Mesendoderm (in vitro differentiated cells): ENCODE measurements around the gene GET3.

Experiments
- DNase-seq: peaks from one replicate; pipeline ENCODE4 v3.0.0; 2013
- H2AK5ac ChIP-seq: 2 replicates; pipeline ENCODE4 v1.6.1; 2013; ENCODE audit warnings: low read length, inconsistent platforms
- H2BK120ac ChIP-seq: 2 replicates; pipeline ENCODE4 v1.6.1; 2013; ENCODE audit warnings: low read depth, mild to moderate bottlenecking, low read length, moderate library complexity, mixed read lengths
- H2BK15ac ChIP-seq: replicated peaks from 2 replicates; pipeline ENCODE4 v1.6.1; 2013; ENCODE audit warnings: low read depth, mild to moderate bottlenecking, moderate library complexity
- H2BK5ac ChIP-seq: 2 replicates; pipeline ENCODE4 v1.6.1; 2013; ENCODE audit warnings: low read length, inconsistent platforms
- H3K18ac ChIP-seq: 2 replicates; pipeline ENCODE4 v1.6.1; 2013; ENCODE audit warnings: mild to moderate bottlenecking, low read length, mixed read lengths
- H3K23ac ChIP-seq: one replicate; pipeline ENCODE4 v1.6.1; 2013; ENCODE audit warnings: low read length
- H3K27ac ChIP-seq: 2 replicates; pipeline ENCODE4 v1.5.1; 2013; ENCODE audit warnings: low read depth, mild to moderate bottlenecking, inconsistent platforms, low read length, moderate library complexity
- H3K27me3 ChIP-seq: 2 replicates; pipeline ENCODE4 v1.6.1; 2013; ENCODE audit warnings: low read length, control low read depth, mild to moderate bottlenecking, inconsistent platforms; ENCODE audit not compliant: insufficient read depth, poor library complexity
- H3K36me3 ChIP-seq: 2 replicates; pipeline ENCODE4 v1.6.1; 2013; ENCODE audit warnings: low read length, inconsistent platforms; ENCODE audit not compliant: control insufficient read depth, insufficient read depth
- H3K4ac ChIP-seq: one replicate; pipeline ENCODE4 v1.6.1; 2013; ENCODE audit warnings: low read depth, mild to moderate bottlenecking, low read length, moderate library complexity
- H3K4me1 ChIP-seq: 2 replicates; pipeline ENCODE4 v1.6.1; 2013; ENCODE audit warnings: low read depth, low read length, inconsistent platforms; ENCODE audit not compliant: control insufficient read depth
- H3K4me2 ChIP-seq: 2 replicates; pipeline ENCODE4 v1.6.1; 2013; ENCODE audit warnings: low read length
- H3K4me3 ChIP-seq: 2 replicates; pipeline ENCODE4 v1.5.1; 2013; ENCODE audit warnings: mild to moderate bottlenecking, low read length
- H3K56ac ChIP-seq: one replicate; pipeline ENCODE4 v1.6.1; 2013; ENCODE audit warnings: low read length
- H3K79me1 ChIP-seq: 2 replicates; pipeline ENCODE4 v1.6.1; 2013; ENCODE audit warnings: low read length, inconsistent platforms
- H3K79me2 ChIP-seq: 2 replicates; pipeline ENCODE4 v1.6.1; 2013; ENCODE audit warnings: mild to moderate bottlenecking, low read length; ENCODE audit not compliant: control insufficient read depth, insufficient read depth
- H3K9ac ChIP-seq: 2 replicates; pipeline ENCODE4 v1.6.1; 2013; ENCODE audit warnings: low read length, inconsistent platforms
- H4K5ac ChIP-seq: one replicate; pipeline ENCODE4 v1.6.1; 2013; ENCODE audit warnings: low read length
- H4K8ac ChIP-seq: one replicate; pipeline ENCODE4 v1.6.1; 2013; ENCODE audit warnings: low read depth, mild to moderate bottlenecking, control low read depth, low read length, moderate library complexity
- WGBS: extraction: QIAGEN DNeasy Blood & Tissue Kit; methylation state at CpG from one replicate; pipeline ENCODE4 v1.1.7; 2013; ENCODE audit warnings: low lambda C conversion rate, missing lambda C conversion rate; ENCODE audit not compliant: insufficient coverage; ENCODE audit errors: extremely low coverage; 5-methylcytosine and 5-hydroxymethylcytosine counted together

The GET3 gene

GRCh38 chr19:12730064-12730463 is 7.2 kb upstream of the GET3 start:
- Histone ChIP-seq H2BK15ac (no peak overlapping the region), H3K56ac (no peak overlapping the region), H3K27ac (no peak overlapping the region), H2AK5ac (no peak overlapping the region), H4K8ac (no peak overlapping the region), H3K79me2 (peaks cover 36% of the 10 kb centered on the region), H2BK120ac (no peak overlapping the region), H3K36me3 (peaks cover 14% of the 10 kb centered on the region), H4K5ac (no peak overlapping the region), H3K4me2 (no peak overlapping the region), H3K9ac (no peak overlapping the region), H3K18ac (no peak overlapping the region), H3K79me1 (peaks cover 18% of the 10 kb centered on the region), H3K23ac (no peak overlapping the region), H3K4me1 (peaks cover 5% of the 10 kb centered on the region), H2BK5ac (no peak overlapping the region), H3K4ac (no peak overlapping the region), H3K27me3 (no peaks in the 10 kb centered on the region), H3K4me3 (no peak overlapping the region)
- no peak for DNase-seq
- WGBS, result no CpG with 5 or more reads among the region's 3 CpGs

- no peak overlapping the region for H2AK5ac ChIP-seq
- DNase-seq, result no peak
- no peak overlapping the region for H4K8ac ChIP-seq
- peaks cover 18% of the 10 kb centered on the region for H3K79me1 ChIP-seq
- peaks cover 5% of the 10 kb centered on the region for H3K4me1 ChIP-seq
- H3K4ac ChIP-seq, result no peak overlapping the region
- no peaks in the 10 kb centered on the region for H3K27me3 ChIP-seq
- no peak overlapping the region for H2BK120ac ChIP-seq
- H3K36me3 ChIP-seq, result peaks cover 14% of the 10 kb centered on the region
- H3K27ac ChIP-seq, result no peak overlapping the region
- WGBS, result no CpG with 5 or more reads among the region's 24 CpGs
- no peak overlapping the region for H3K4me3 ChIP-seq
- H3K4me2 ChIP-seq, result no peak overlapping the region
- H3K23ac ChIP-seq, result no peak overlapping the region
- H3K18ac ChIP-seq, result no peak overlapping the region
- H3K56ac ChIP-seq, result no peak overlapping the region
- H3K79me2 ChIP-seq, result peaks cover 36% of the 10 kb centered on the region
- H4K5ac ChIP-seq, result no peak overlapping the region
- no peak overlapping the region for H2BK15ac ChIP-seq
- H3K9ac ChIP-seq, result peak overlapping the region; percentile 19
- H2BK5ac ChIP-seq, result no peak overlapping the region
Observed at GRCh38 chr19:12731337-12731736, 6.0 kb upstream of the GET3 start.

GRCh38 chr19:12733369-12734214 is 3.7 kb upstream of the GET3 start:
- Histone ChIP-seq H4K5ac (no peak overlapping the region), H2BK15ac (no peak overlapping the region), H3K27me3 (no peaks in the 10 kb centered on the region), H3K9ac (peak overlapping the region; percentile 100), H4K8ac (no peak overlapping the region), H3K23ac (peak overlapping the region; percentile 83), H3K36me3 (peaks cover 14% of the 10 kb centered on the region), H3K4me1 (peaks cover 5% of the 10 kb centered on the region), H3K4me3 (peak overlapping the region; percentile 100), H3K4ac (peak overlapping the region; percentile 97), H3K27ac (peak overlapping the region; percentile 68), H2BK5ac (no peak overlapping the region), H3K79me1 (peaks cover 28% of the 10 kb centered on the region), H2AK5ac (peak overlapping the region; percentile 8), H3K18ac (peak overlapping the region; percentile 68), H3K79me2 (peaks cover 48% of the 10 kb centered on the region), H2BK120ac (no peak overlapping the region), H3K4me2 (peak overlapping the region; percentile 100), H3K56ac (peak overlapping the region; percentile 99)
- WGBS, result no CpG with 5 or more reads among the region's 15 CpGs
- peak; percentile 63 for DNase-seq

GRCh38 chr19:12737835-12738351 is 596 bp downstream of the GET3 start:
- Histone ChIP-seq H3K79me1 (peaks cover 15% of the 10 kb centered on the region), H3K4ac (peak overlapping the region; percentile 28), H3K4me3 (peak overlapping the region; percentile 96), H3K4me2 (peak overlapping the region; percentile 100), H3K27ac (no peak overlapping the region), H3K23ac (no peak overlapping the region), H2BK5ac (no peak overlapping the region), H3K56ac (peak overlapping the region; percentile 99), H2BK15ac (no peak overlapping the region), H3K27me3 (no peaks in the 10 kb centered on the region), H4K5ac (no peak overlapping the region), H2BK120ac (no peak overlapping the region), H2AK5ac (peak overlapping the region; percentile 65), H3K36me3 (no peaks in the 10 kb centered on the region), H3K79me2 (peaks cover 29% of the 10 kb centered on the region), H3K4me1 (peaks cover 3% of the 10 kb centered on the region), H3K18ac (no peak overlapping the region), H3K9ac (peak overlapping the region; percentile 96), H4K8ac (no peak overlapping the region)
- WGBS, result no CpG with 5 or more reads among the region's 13 CpGs
- no peak for DNase-seq

GRCh38 chr19:12745166-12745897 is 8.0 kb downstream of the GET3 start:
- Histone ChIP-seq H2BK120ac (no peak overlapping the region), H3K27ac (no peak overlapping the region), H3K56ac (no peak overlapping the region), H2AK5ac (no peak overlapping the region), H3K4me3 (no peak overlapping the region), H3K18ac (no peak overlapping the region), H4K8ac (no peak overlapping the region), H4K5ac (no peak overlapping the region), H2BK15ac (no peak overlapping the region), H3K79me2 (no peaks in the 10 kb centered on the region), H3K36me3 (peaks cover 7% of the 10 kb centered on the region), H3K4me2 (no peak overlapping the region), H3K23ac (no peak overlapping the region), H2BK5ac (no peak overlapping the region), H3K4ac (no peak overlapping the region), H3K27me3 (no peaks in the 10 kb centered on the region), H3K79me1 (no peaks in the 10 kb centered on the region), H3K4me1 (no peaks in the 10 kb centered on the region), H3K9ac (no peak overlapping the region)
- no peak for DNase-seq
- WGBS, result no CpG with 5 or more reads among the region's 22 CpGs
